ENCODE results near the gene BARHL2.

The BARHL2 gene

GRCh38 chr1:90724926-90725656 lies 8.0 kb upstream of the BARHL2 start:
- Histone ChIP-seq H3K27ac (ENCODE audit: low read length) (no peak overlapping the region), H3K9me2 (replicated peaks; ENCODE audit: insufficient read depth, low read length) (no peaks in the 10 kb centered on the region), H3K9ac (ENCODE audit: low read length) (no peak overlapping the region), H2AFZ (ENCODE audit: low read length) (no peak overlapping the region), H3K4me1 (ENCODE audit: low read length) (no peaks in the 10 kb centered on the region), H3F3A (ENCODE audit: insufficient read depth, low read length) (0 out of 2 replicates have a peak, but pooled peaks cover 3% of the 10 kb centered on the region), H3K9me3 (replicated peaks; ENCODE audit: insufficient read depth, low read length) (no peaks in the 10 kb centered on the region), H4K20me1 (ENCODE audit: insufficient read depth, low read length) (no peaks in the 10 kb centered on the region), H3K4me3 (ENCODE audit: low read length) (no peak overlapping the region), H3K27me3 (replicated peaks; ENCODE audit: insufficient read depth, low read length) (peaks cover 10% of the 10 kb centered on the region; the same call in 1 of the 2 replicates), H3K36me3 (replicated peaks; ENCODE audit: insufficient read depth, low read length) (no peaks in the 10 kb centered on the region), H3K4me2 (ENCODE audit: low read depth, low read length) (no peak overlapping the region), H3K79me2 (ENCODE audit: low read length) (no peaks in the 10 kb centered on the region)
- TF ChIP-seq EZH2phosphoT487 (IDR thresholded peaks at IDR 0.05; ENCODE audit: low read length) (no peak), CTCF (IDR thresholded peaks at IDR 0.05; ENCODE audit: low read length) (no peak), EZH2 (optimal IDR thresholded peaks at IDR 0.05; ENCODE audit: low read depth, low read length) (no peak)
- no peak for DNase-seq

- Histone ChIP-seq H3K9me3 (replicated peaks; ENCODE audit: insufficient read depth, low read length) (no peaks in the 10 kb centered on the region), H3K9ac (ENCODE audit: low read length) (no peak overlapping the region), H3K4me2 (ENCODE audit: low read depth, low read length) (no peak overlapping the region), H3K4me3 (ENCODE audit: low read length) (no peak overlapping the region), H4K20me1 (ENCODE audit: insufficient read depth, low read length) (no peaks in the 10 kb centered on the region), H3F3A (ENCODE audit: insufficient read depth, low read length) (0 out of 2 replicates have a peak, but pooled peaks cover 3% of the 10 kb centered on the region), H3K27me3 (replicated peaks; ENCODE audit: insufficient read depth, low read length) (peaks cover 5% of the 10 kb centered on the region; the same call in 1 of the 2 replicates), H3K36me3 (replicated peaks; ENCODE audit: insufficient read depth, low read length) (no peaks in the 10 kb centered on the region), H3K79me2 (ENCODE audit: low read length) (no peaks in the 10 kb centered on the region), H2AFZ (ENCODE audit: low read length) (no peak overlapping the region), H3K9me2 (replicated peaks; ENCODE audit: insufficient read depth, low read length) (no peaks in the 10 kb centered on the region), H3K4me1 (ENCODE audit: low read length) (no peaks in the 10 kb centered on the region), H3K27ac (ENCODE audit: low read length) (no peak overlapping the region)
- TF ChIP-seq CTCF (IDR thresholded peaks at IDR 0.05; ENCODE audit: low read length) (no peak), EZH2 (optimal IDR thresholded peaks at IDR 0.05; ENCODE audit: low read depth, low read length) (no peak), EZH2phosphoT487 (IDR thresholded peaks at IDR 0.05; ENCODE audit: low read length) (no peak)
- no peak for DNase-seq
Measured at GRCh38 chr1:90724361-90724760, 7.3 kb upstream of the BARHL2 start.

GRCh38 chr1:90723590-90724108 lies 6.5 kb upstream of the BARHL2 start:
- Histone ChIP-seq H3K4me3 (ENCODE audit: low read length) (peak overlapping the region; percentile 58), H3K9me3 (replicated peaks; ENCODE audit: insufficient read depth, low read length) (no peaks in the 10 kb centered on the region), H3K27ac (ENCODE audit: low read length) (no peak overlapping the region), H3K27me3 (replicated peaks; ENCODE audit: insufficient read depth, low read length) (peaks cover 5% of the 10 kb centered on the region; the same call in 1 of the 2 replicates), H3F3A (ENCODE audit: insufficient read depth, low read length) (0 out of 2 replicates have a peak, but pooled peaks cover 3% of the 10 kb centered on the region), H3K79me2 (ENCODE audit: low read length) (no peaks in the 10 kb centered on the region), H3K9me2 (replicated peaks; ENCODE audit: insufficient read depth, low read length) (no peaks in the 10 kb centered on the region), H3K4me1 (ENCODE audit: low read length) (no peaks in the 10 kb centered on the region), H3K4me2 (ENCODE audit: low read depth, low read length) (peak overlapping the region; percentile 38; the same call in 1 of the 2 replicates), H4K20me1 (ENCODE audit: insufficient read depth, low read length) (no peaks in the 10 kb centered on the region), H3K36me3 (replicated peaks; ENCODE audit: insufficient read depth, low read length) (no peaks in the 10 kb centered on the region), H3K9ac (ENCODE audit: low read length) (peak overlapping the region; percentile 24; the same call in 1 of the 2 replicates), H2AFZ (ENCODE audit: low read length) (peak overlapping the region; percentile 62)
- TF ChIP-seq CTCF (IDR thresholded peaks at IDR 0.05; ENCODE audit: low read length), result peak; percentile 53
- TF ChIP-seq EZH2phosphoT487 (IDR thresholded peaks at IDR 0.05; ENCODE audit: low read length), result no peak
- peak; percentile 29 for DNase-seq
